Calu3 (cell line): ENCODE measurements around the gene PRR16. TPM values are rescaled to one million over a fixed set of nuclear protein-coding genes. Genes with fewer than 3 reads are reported as not detected.
A peak's percentile ranks its signal among the peaks of the same experiment; 100 is the strongest.

Experiments used
- BruUV-seq: library from RNA; stranded (reverse); fragments of 400-500 nt; replicated peaks from 2 replicates; lab custom pipeline; 2021; lab: Mats Ljungman, UMichigan
- CTCF ChIA-PET: fragments of 300-600 bp; sonication (Branson Sonifier 250); formaldehyde crosslinking; loops from one replicate; lab custom pipeline; 2022; ENCODE audit warnings: antibody characterized with exemption; lab: Charles Lee
- DNase-seq: peaks from one replicate; pipeline ENCODE4 v3.0.0; 2022
- H3K27ac Mint-ChIP-seq: one replicate; pipeline ENCODE4 v1.8.0; 2022; ENCODE audit warnings: mixed read lengths; ENCODE audit not compliant: unreplicated experiment
- H3K27me3 Mint-ChIP-seq: one replicate; pipeline ENCODE4 v1.8.0; 2022; ENCODE audit warnings: mixed read lengths; ENCODE audit not compliant: unreplicated experiment
- H3K36me3 Mint-ChIP-seq: one replicate; pipeline ENCODE4 v1.8.0; 2022; ENCODE audit warnings: mild to moderate bottlenecking, moderate library complexity, mixed read lengths; ENCODE audit not compliant: insufficient read depth, unreplicated experiment
- H3K4me1 Mint-ChIP-seq: one replicate; pipeline ENCODE4 v1.8.0; 2022; ENCODE audit warnings: mild to moderate bottlenecking, low read depth, mixed read lengths; ENCODE audit not compliant: unreplicated experiment
- H3K4me3 Mint-ChIP-seq: one replicate; pipeline ENCODE4 v1.8.0; 2022; ENCODE audit warnings: mild to moderate bottlenecking, low read depth, moderate library complexity, mixed read lengths; ENCODE audit not compliant: unreplicated experiment
- H3K9me3 Mint-ChIP-seq: one replicate; pipeline ENCODE4 v1.8.0; 2022; ENCODE audit warnings: low read depth, mixed read lengths; ENCODE audit not compliant: unreplicated experiment
- CTCF ChIP-seq: fragments of 200-600 bp; IDR thresholded peaks from one replicate; pipeline ENCODE4 v1.8.0; 2022; ENCODE audit warnings: antibody characterized with exemption; ENCODE audit not compliant: unreplicated experiment
- intact Hi-C: fragments of 100-400 bp; cut with micrococcal nuclease; formaldehyde crosslinking; loops from one replicate; pipeline ENCODE4 v1.10.0; 2022; ENCODE audit not compliant: unreplicated experiment
- total RNA-seq: library from RNA; stranded (reverse); gene quantifications from 2 replicates; pipeline ENCODE4 v1.2.3, GENCODE V29; 2022

The PRR16 gene
- total RNA-seq, 1 experiment from 2014 or later: 2.9 TPM

- H3K9me3 Mint-ChIP-seq: no peaks in the 10 kb centered on the region
- no peak for DNase-seq
- H3K4me1 Mint-ChIP-seq: peaks cover 11% of the 10 kb centered on the region
- no peak overlapping the region for H3K27ac Mint-ChIP-seq
- CTCF ChIA-PET: no interaction called here
- no peak overlapping the region for H3K4me3 Mint-ChIP-seq
- H3K27me3 Mint-ChIP-seq: no peaks in the 10 kb centered on the region
- intact Hi-C loops: no loop called here
- H3K36me3 Mint-ChIP-seq: no peaks in the 10 kb centered on the region
- BruUV-seq: no TSS peak
- TF ChIP-seq CTCF: no peak
Measured at GRCh38 chr5:120552638-120553037, 88.5 kb downstream of the PRR16 start.

GRCh38 chr5:120555345-120555744, 91.2 kb downstream of the PRR16 start:
- Mint-ChIP-seq H3K4me3 (no peak overlapping the region), H3K36me3 (no peaks in the 10 kb centered on the region), H3K27me3 (no peaks in the 10 kb centered on the region), H3K4me1 (peaks cover 11% of the 10 kb centered on the region), H3K27ac (no peak overlapping the region), H3K9me3 (peaks cover 4% of the 10 kb centered on the region)
- no TSS peak for BruUV-seq
- DNase-seq: no peak
- intact Hi-C loops: no loop called here
- CTCF ChIA-PET: no interaction called here
- no peak for TF ChIP-seq CTCF

GRCh38 chr5:120564013-120564412, 99.9 kb downstream of the PRR16 start:
- CTCF ChIA-PET: no interaction called here
- BruUV-seq: no TSS peak
- H3K27me3 Mint-ChIP-seq: no peaks in the 10 kb centered on the region
- DNase-seq: peak; percentile 6
- TF ChIP-seq CTCF: no peak
- H3K4me1 Mint-ChIP-seq: no peaks in the 10 kb centered on the region
- intact Hi-C loops: no loop called here
- peaks cover 2% of the 10 kb centered on the region for H3K9me3 Mint-ChIP-seq
- no peak overlapping the region for H3K4me3 Mint-ChIP-seq
- H3K27ac Mint-ChIP-seq: peak overlapping the region; percentile 50
- H3K36me3 Mint-ChIP-seq: no peaks in the 10 kb centered on the region

GRCh38 chr5:120567066-120567465, 103.0 kb downstream of the PRR16 start:
- no TSS peak for BruUV-seq
- no peaks in the 10 kb centered on the region for H3K36me3 Mint-ChIP-seq
- intact Hi-C loops: no loop called here

More at GRCh38 chr5:120567066-120567465, 103.0 kb downstream of the PRR16 start:
- CTCF ChIA-PET: no interaction called here
- Mint-ChIP-seq H3K4me3 (no peak overlapping the region), H3K27ac (no peak overlapping the region), H3K27me3 (no peaks in the 10 kb centered on the region), H3K9me3 (peaks cover 5% of the 10 kb centered on the region), H3K4me1 (no peaks in the 10 kb centered on the region)
- no peak for DNase-seq
- TF ChIP-seq CTCF: no peak
